Measurements from ENCODE around the gene ZNF442. TPM values are rescaled to one million over a fixed set of nuclear protein-coding genes. Genes with fewer than 3 reads are reported as not detected.
A peak's percentile ranks its signal among the peaks of the same experiment; 100 is the strongest.
"Not testable (repeated sequence)": the region's sequence is repeated elsewhere in the genome, so short reads cannot be mapped to it uniquely, and the experiment has no call there.

Gene ZNF442
- total and polyA plus RNA-seq, 2 experiments from 2014 or later, result 1.2 to 3.6 TPM

DNA sequence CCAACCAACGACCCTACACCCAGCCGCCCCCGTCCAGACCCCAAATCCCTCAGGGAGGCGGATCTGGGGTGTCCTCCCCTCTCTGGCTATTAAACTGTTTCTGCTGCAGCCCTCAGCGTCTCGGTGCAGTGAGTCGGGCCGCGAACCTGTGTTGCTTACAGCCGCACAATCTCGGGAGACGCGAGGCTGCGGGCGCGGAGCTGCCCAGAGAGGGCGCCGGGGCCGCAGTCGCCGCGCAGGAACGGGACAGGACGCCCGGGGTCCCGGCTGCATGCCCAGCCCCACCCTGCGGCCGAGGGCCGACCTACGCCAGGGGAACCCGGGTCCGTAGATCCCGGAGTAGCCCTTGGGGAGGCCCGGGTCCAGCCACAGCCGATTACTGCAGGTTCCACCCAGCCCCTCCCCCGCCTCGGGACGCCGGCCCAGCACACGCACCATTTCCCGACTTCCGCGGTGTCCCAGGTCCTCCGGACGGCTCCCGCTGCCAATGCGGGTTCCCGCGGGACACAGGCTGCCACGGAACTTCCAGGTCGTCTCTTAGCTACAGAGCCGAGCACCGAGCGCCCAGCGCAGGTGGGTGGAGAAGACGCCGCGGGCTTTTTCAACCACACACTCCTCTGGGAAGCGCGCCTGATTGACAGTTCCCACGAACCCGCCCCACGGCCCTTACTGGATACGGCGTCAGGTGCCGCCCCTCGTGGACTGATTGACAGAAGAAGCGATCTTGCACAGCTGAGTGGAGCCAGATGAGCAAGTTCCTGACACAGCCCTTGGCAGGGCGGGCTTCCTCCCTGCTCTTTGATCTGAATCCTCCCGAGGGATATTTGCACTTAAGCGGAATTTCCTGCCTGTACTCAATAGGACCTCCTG, 35.4 kb upstream of the ZNF442 start, which contains the start of gene ZNF799 (continued):
- TF ChIP-seq, protein P1, sequence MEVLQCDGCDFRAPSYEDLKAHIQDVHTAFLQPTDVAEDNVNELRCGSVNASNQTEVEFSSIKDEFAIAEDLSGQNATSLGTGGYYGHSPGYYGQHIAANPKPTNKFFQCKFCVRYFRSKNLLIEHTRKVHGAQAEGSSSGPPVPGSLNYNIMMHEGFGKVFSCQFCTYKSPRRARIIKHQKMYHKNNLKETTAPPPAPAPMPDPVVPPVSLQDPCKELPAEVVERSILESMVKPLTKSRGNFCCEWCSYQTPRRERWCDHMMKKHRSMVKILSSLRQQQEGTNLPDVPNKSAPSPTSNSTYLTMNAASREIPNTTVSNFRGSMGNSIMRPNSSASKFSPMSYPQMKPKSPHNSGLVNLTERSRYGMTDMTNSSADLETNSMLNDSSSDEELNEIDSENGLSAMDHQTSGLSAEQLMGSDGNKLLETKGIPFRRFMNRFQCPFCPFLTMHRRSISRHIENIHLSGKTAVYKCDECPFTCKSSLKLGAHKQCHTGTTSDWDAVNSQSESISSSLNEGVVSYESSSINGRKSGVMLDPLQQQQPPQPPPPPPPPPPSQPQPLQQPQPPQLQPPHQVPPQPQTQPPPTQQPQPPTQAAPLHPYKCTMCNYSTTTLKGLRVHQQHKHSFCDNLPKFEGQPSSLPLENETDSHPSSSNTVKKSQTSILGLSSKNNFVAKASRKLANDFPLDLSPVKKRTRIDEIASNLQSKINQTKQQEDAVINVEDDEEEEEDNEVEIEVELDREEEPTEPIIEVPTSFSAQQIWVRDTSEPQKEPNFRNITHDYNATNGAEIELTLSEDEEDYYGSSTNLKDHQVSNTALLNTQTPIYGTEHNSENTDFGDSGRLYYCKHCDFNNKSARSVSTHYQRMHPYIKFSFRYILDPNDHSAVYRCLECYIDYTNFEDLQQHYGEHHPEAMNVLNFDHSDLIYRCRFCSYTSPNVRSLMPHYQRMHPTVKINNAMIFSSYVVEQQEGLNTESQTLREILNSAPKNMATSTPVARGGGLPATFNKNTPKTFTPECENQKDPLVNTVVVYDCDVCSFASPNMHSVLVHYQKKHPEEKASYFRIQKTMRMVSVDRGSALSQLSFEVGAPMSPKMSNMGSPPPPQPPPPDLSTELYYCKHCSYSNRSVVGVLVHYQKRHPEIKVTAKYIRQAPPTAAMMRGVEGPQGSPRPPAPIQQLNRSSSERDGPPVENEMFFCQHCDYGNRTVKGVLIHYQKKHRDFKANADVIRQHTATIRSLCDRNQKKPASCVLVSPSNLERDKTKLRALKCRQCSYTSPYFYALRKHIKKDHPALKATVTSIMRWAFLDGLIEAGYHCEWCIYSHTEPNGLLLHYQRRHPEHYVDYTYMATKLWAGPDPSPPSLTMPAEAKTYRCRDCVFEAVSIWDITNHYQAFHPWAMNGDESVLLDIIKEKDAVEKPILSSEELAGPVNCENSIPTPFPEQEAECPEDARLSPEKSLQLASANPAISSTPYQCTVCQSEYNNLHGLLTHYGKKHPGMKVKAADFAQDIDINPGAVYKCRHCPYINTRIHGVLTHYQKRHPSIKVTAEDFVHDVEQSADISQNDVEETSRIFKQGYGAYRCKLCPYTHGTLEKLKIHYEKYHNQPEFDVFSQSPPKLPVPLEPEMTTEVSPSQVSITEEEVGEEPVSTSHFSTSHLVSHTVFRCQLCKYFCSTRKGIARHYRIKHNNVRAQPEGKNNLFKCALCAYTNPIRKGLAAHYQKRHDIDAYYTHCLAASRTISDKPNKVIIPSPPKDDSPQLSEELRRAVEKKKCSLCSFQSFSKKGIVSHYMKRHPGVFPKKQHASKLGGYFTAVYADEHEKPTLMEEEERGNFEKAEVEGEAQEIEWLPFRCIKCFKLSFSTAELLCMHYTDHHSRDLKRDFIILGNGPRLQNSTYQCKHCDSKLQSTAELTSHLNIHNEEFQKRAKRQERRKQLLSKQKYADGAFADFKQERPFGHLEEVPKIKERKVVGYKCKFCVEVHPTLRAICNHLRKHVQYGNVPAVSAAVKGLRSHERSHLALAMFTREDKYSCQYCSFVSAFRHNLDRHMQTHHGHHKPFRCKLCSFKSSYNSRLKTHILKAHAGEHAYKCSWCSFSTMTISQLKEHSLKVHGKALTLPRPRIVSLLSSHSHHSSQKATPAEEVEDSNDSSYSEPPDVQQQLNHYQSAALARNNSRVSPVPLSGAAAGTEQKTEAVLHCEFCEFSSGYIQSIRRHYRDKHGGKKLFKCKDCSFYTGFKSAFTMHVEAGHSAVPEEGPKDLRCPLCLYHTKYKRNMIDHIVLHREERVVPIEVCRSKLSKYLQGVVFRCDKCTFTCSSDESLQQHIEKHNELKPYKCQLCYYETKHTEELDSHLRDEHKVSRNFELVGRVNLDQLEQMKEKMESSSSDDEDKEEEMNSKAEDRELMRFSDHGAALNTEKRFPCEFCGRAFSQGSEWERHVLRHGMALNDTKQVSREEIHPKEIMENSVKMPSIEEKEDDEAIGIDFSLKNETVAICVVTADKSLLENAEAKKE (CRISPR knock-in tag; IDR thresholded peaks at IDR 0.05), result no peak
- TF ChIP-seq POLR2AphosphoS5 (IDR thresholded peaks at IDR 0.05; ENCODE audit: low read depth) (peak; percentile 77), CREB1 (CRISPR knock-in tag; IDR thresholded peaks at IDR 0.05; ENCODE audit: low read depth) (no peak)

DNA sequence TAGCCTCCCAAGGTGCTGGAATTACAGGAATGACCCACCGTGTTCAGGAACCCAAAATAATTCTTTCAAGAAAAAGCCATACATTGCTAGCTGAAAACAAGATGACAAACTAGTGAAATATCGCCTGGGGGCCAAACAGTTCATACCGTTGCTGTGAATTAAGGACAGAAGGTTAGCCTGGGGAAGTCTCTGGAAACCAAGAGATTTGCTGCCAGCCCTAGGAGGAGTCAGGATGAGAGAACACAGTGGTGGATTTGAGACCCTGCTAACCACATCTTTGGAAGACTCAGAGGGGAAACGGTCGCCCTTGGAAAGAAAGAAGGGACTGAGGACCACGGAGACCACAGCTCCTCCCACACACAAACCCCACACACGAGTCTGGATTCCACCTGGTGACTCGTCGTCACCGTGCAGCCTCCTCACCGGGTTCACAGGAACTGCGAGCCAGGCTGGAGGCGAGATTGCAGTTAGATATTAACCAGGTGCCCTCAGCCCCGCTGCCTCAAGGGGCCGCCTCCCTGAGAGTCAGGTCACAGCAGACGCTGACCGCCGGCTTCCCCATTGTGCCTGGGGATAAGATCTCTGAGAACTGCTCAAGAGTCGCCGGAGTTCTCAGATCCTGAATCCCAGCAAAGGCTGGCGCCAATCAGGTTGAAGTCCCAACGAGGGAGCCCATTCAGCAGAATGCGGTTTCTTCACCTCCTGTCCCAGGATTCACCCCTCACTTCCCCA, 34.6 kb upstream of the ZNF442 start:
- Mint-ChIP-seq H3K9me3 (peaks cover 26% of the 10 kb centered on the region), H3K4me3 (peak overlapping the region; percentile 86), H3K27ac (peak overlapping the region; percentile 59; the same call in 1 of the 2 replicates), H3K27me3 (ENCODE audit: insufficient read depth, low read depth, poor library complexity) (peaks cover 13% of the 10 kb centered on the region)
- H3K9me2 ChIP-seq (ENCODE audit: insufficient read depth); H3K27me3 ChIP-seq (ENCODE audit: insufficient read depth); H3K4me1 Mint-ChIP-seq; H4K20me1 ChIP-seq (replicated peaks; ENCODE audit: insufficient read depth); H3K27ac ChIP-seq (ENCODE audit: low read depth); H3K36me3 Mint-ChIP-seq (ENCODE audit: low read depth); H3F3A ChIP-seq (replicated peaks; ENCODE audit: low read depth); H3K79me2 ChIP-seq (replicated peaks; ENCODE audit: insufficient read depth); H3K4me1 ChIP-seq (ENCODE audit: insufficient read depth); H3K36me3 ChIP-seq (ENCODE audit: insufficient read depth): not testable (repeated sequence)
- Histone ChIP-seq H2AFZ (peak overlapping the region; percentile 87), H3K4me2 (peak overlapping the region; percentile 96), H3K4me3 (peak overlapping the region; percentile 86)
- peak; percentile 65 for ATAC-seq
- peak; percentile 71 for DNase-seq (ENCODE audit: low spot score)

DNA sequence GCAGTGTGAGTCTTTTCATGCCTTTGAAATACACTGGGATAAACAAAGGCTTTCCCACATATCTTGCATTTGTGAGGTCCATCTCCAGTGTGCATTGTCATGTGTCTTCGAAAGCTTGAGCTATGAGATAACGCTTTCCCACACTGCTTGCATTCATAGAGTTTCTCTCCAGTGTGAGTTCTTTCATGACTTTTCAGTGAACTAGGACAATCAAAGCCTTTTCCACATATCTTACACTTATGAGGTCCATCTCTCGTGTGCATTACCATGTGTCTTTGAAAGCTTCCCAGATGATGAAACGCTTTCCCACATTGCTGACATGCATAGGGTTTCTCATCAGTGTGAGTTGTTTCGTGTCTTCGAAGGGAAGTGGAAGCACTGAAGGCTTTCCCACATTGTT, 25.7 kb upstream of the ZNF442 start:
- not testable (repeated sequence) for H3K4me1 ChIP-seq (ENCODE audit: insufficient read depth); H3K4me2 ChIP-seq; H3K9me2 ChIP-seq (ENCODE audit: insufficient read depth); H4K20me1 ChIP-seq (replicated peaks; ENCODE audit: insufficient read depth); H3F3A ChIP-seq (replicated peaks; ENCODE audit: low read depth); H3K27me3 ChIP-seq (ENCODE audit: insufficient read depth); H3K4me3 ChIP-seq; DNase-seq (ENCODE audit: low spot score); H2AFZ ChIP-seq; H3K27me3 Mint-ChIP-seq (ENCODE audit: insufficient read depth, low read depth, poor library complexity); H3K79me2 ChIP-seq (replicated peaks; ENCODE audit: insufficient read depth); H3K27ac Mint-ChIP-seq; H3K4me1 Mint-ChIP-seq; H3K4me3 Mint-ChIP-seq; ATAC-seq
- Histone ChIP-seq H3K27ac (ENCODE audit: low read depth) (peak overlapping the region; percentile 62; the same call in 1 of the 2 replicates), H3K36me3 (ENCODE audit: insufficient read depth) (peaks cover 11% of the 10 kb centered on the region)
- H3K36me3 Mint-ChIP-seq (ENCODE audit: low read depth), result peaks cover 60% of the 10 kb centered on the region
- H3K9me3 Mint-ChIP-seq, result peaks cover 70% of the 10 kb centered on the region

DNA sequence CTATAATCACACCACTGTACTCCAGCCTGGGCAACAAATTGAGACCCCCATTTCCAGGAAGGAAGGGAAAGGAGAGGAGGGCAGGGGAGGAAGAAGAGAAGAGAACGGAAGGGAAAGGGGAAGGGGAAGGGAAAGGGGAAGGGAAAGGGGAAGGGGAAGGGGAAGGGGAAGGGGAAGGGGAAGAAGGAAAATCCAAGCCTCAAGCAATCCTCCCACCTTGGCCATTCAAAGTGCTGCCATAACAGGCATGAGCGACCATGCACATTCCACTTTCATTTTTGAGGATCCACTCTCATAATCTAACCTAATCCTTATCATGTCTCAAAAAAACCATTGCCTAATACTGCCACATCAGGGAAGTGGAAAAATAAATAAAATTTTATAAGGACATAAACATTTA, 20.9 kb upstream of the ZNF442 start:
- not testable (repeated sequence) for H3K4me3 Mint-ChIP-seq; ATAC-seq; H3K9me2 ChIP-seq (ENCODE audit: insufficient read depth); H3K27ac ChIP-seq (ENCODE audit: low read depth); DNase-seq (ENCODE audit: low spot score); H3K4me3 ChIP-seq; H3K4me2 ChIP-seq; H3K27ac Mint-ChIP-seq; H3K27me3 ChIP-seq (ENCODE audit: insufficient read depth); H3K27me3 Mint-ChIP-seq (ENCODE audit: insufficient read depth, low read depth, poor library complexity); H3K4me1 ChIP-seq (ENCODE audit: insufficient read depth); H2AFZ ChIP-seq; H3K4me1 Mint-ChIP-seq; H3F3A ChIP-seq (replicated peaks; ENCODE audit: low read depth); H3K79me2 ChIP-seq (replicated peaks; ENCODE audit: insufficient read depth); H4K20me1 ChIP-seq (replicated peaks; ENCODE audit: insufficient read depth)
- H3K36me3 Mint-ChIP-seq (ENCODE audit: low read depth), result peaks cover 41% of the 10 kb centered on the region
- H3K36me3 ChIP-seq (ENCODE audit: insufficient read depth), result peaks cover 10% of the 10 kb centered on the region
- H3K9me3 Mint-ChIP-seq, result peaks cover 84% of the 10 kb centered on the region
